HEK293T (cell line): Measurements from ENCODE around the gene MBNL2.

Experiments
- ARNT ChIP-seq: fragments of 450-650 bp; IDR thresholded peaks from 2 replicates; pipeline ENCODE4 v1.6.1; 2017; ENCODE audit warnings: mild to moderate bottlenecking
- BHLHE40 ChIP-seq: fragments of 450-650 bp; IDR thresholded peaks from 2 replicates; pipeline ENCODE4 v1.6.1; 2016; ENCODE audit warnings: mild to moderate bottlenecking, moderate library complexity, borderline replicate concordance
- ELF4 ChIP-seq: fragments of 450-650 bp; IDR thresholded peaks from 2 replicates; pipeline ENCODE4 v1.6.1; 2017; ENCODE audit warnings: antibody characterized with exemption
- FOXK2 ChIP-seq: fragments of 450-650 bp; IDR thresholded peaks from 2 replicates; pipeline ENCODE4 v1.6.1; 2016; ENCODE audit warnings: mild to moderate bottlenecking
- FOXM1 ChIP-seq: fragments of 450-650 bp; IDR thresholded peaks from 2 replicates; pipeline ENCODE4 v1.6.1; 2017; ENCODE audit warnings: mild to moderate bottlenecking, borderline replicate concordance
- HDGF ChIP-seq: fragments of 450-650 bp; IDR thresholded peaks from 2 replicates; pipeline ENCODE4 v1.6.1; 2017; ENCODE audit warnings: antibody characterized with exemption, borderline replicate concordance
- NFRKB ChIP-seq: fragments of 450-650 bp; IDR thresholded peaks from 2 replicates; pipeline ENCODE4 v1.6.1; 2016; ENCODE audit warnings: mild to moderate bottlenecking, moderate library complexity
- SP1 ChIP-seq: fragments of 450-650 bp; IDR thresholded peaks from 2 replicates; pipeline ENCODE4 v1.6.1; 2017
- SUZ12 ChIP-seq: fragments of 450-650 bp; IDR thresholded peaks from 2 replicates; pipeline ENCODE4 v1.6.1; 2016; ENCODE audit warnings: mild to moderate bottlenecking
- TARDBP ChIP-seq: fragments of 450-650 bp; IDR thresholded peaks from 2 replicates; pipeline ENCODE4 v1.6.1; 2016
- ZNF384 ChIP-seq: fragments of 450-650 bp; IDR thresholded peaks from 2 replicates; pipeline ENCODE4 v1.6.1; 2016

DNA sequence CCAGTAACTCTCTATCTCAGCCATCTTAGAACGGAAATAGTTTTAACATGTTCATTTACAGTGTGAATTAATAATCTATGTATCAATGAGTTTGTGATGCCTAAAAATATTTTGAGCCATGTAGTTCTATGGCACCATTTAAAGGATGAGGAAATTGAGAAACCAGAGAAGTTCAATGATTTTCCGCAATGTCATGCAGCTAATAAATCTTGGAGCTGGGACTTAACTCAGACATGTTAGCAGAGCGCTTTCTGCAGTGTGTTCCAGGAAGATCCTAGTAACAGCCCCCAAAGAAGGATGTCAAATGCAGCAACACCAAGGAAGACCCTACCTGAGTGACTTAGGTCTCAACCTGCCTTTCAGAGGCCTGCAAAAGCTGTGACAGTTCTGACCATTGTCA is 112.6 kb downstream of the MBNL2 start:
- no peak for TF ChIP-seq FOXK2
- TF ChIP-seq SUZ12 = no peak
- no peak for TF ChIP-seq BHLHE40
- no peak for TF ChIP-seq FOXM1
- no peak for TF ChIP-seq ELF4
- TF ChIP-seq TARDBP = no peak
- TF ChIP-seq ARNT = no peak
- no peak for TF ChIP-seq SP1
- TF ChIP-seq NFRKB = no peak
- no peak for TF ChIP-seq ZNF384
- TF ChIP-seq HDGF = no peak
